ENCODE measurements around the gene MOSMO. TPM values are rescaled to one million over a fixed set of nuclear protein-coding genes. Genes with fewer than 3 reads are reported as not detected.

Gene MOSMO
- polyA plus RNA-seq, 1 of the 3 experiments (the other 2 are of a cell fraction), result 8.0 TPM

GRCh38 chr16:22065252-22065651 is 57.3 kb downstream of the MOSMO start:
- no peak for DNase-seq
- 0 out of 2 replicates have a peak, but pooled peaks cover 4% of the 10 kb centered on the region for H3K79me2 ChIP-seq (ENCODE audit: insufficient read depth)
- no peak overlapping the region for H3K27ac ChIP-seq (ENCODE audit: low read depth in 2 of 2, low read length in 1 of 2)
- WGBS (ENCODE audit: low lambda C conversion rate), result 100% methylated on average over 1 of the region's 1 CpG
- TF ChIP-seq PBX3 (IDR thresholded peaks at IDR 0.05), result no peak
- TF ChIP-seq NRF1 (IDR thresholded peaks at IDR 0.05; ENCODE audit: low read depth, low read length), result no peak
- no peak for TF ChIP-seq TEAD4 (IDR thresholded peaks at IDR 0.05; ENCODE audit: borderline replicate concordance, insufficient read depth)
- H3K27me3 ChIP-seq (ENCODE audit: insufficient read depth), result no peaks in the 10 kb centered on the region
- no peaks in the 10 kb centered on the region for H3K9me2 ChIP-seq
- H3K9me3 ChIP-seq, result no peaks in the 10 kb centered on the region
- H3F3A ChIP-seq (replicated peaks; ENCODE audit: insufficient read depth), result peaks cover 6% of the 10 kb centered on the region
- CTCF ChIA-PET, result interaction anchor here (1.0 to 6.4 kb wide), 4 partner anchors 12 to 34 kb away, joined by 3 to 58 read pairs (median 3); no protein-coding TSS in a partner anchor
- H3K36me3 ChIP-seq (replicated peaks in 1 of 2; ENCODE audit: control insufficient read depth in 1 of 2, insufficient read depth in 2 of 2, low read length in 1 of 2), result peaks cover 0 to 13% of the 10 kb centered on the region in 2 experiments
- peaks cover 6% of the 10 kb centered on the region; the same call in 1 of the 2 replicates for H4K20me1 ChIP-seq (ENCODE audit: insufficient read depth)
- H3K9ac ChIP-seq, result no peak overlapping the region
- no peak overlapping the region for H3K4me3 ChIP-seq (ENCODE audit: low read depth in 2 of 2, low read length in 1 of 2)
- H3K4me2 ChIP-seq, result no peak overlapping the region
- POLR2A ChIA-PET, result no interaction called here
- H2AFZ ChIP-seq (ENCODE audit: low read depth), result no peak overlapping the region
- H3K4me1 ChIP-seq (ENCODE audit: control insufficient read depth in 1 of 2, insufficient read depth in 2 of 2, low read depth in 1 of 2, low read length in 1 of 2), result peaks cover 0 to 3% of the 10 kb centered on the region in 2 experiments; a peak in 2 of 4 replicates

GRCh38 chr16:22070361-22071330 is 62.7 kb downstream of the MOSMO start:
- Histone ChIP-seq H4K20me1 (ENCODE audit: insufficient read depth) (no peaks in the 10 kb centered on the region; the same call in 1 of the 2 replicates), H3K27ac (ENCODE audit: low read depth in 2 of 2, low read length in 1 of 2) (no peak overlapping the region), H3K36me3 (replicated peaks in 1 of 2; ENCODE audit: control insufficient read depth in 1 of 2, insufficient read depth in 2 of 2, low read length in 1 of 2) (peaks cover 2 to 13% of the 10 kb centered on the region in 2 experiments), H3K4me3 (ENCODE audit: low read depth in 2 of 2, low read length in 1 of 2) (no peak overlapping the region), H3K9me3 (no peaks in the 10 kb centered on the region), H2AFZ (ENCODE audit: low read depth) (no peak overlapping the region), H3K27me3 (ENCODE audit: insufficient read depth) (no peaks in the 10 kb centered on the region), H3K4me2 (no peak overlapping the region), H3K9ac (no peak overlapping the region), H3F3A (replicated peaks; ENCODE audit: insufficient read depth) (no peaks in the 10 kb centered on the region), H3K4me1 (ENCODE audit: control insufficient read depth in 1 of 2, insufficient read depth in 2 of 2, low read depth in 1 of 2, low read length in 1 of 2) (peaks cover 0 to 9% of the 10 kb centered on the region in 2 experiments; a peak in 1 of 4 replicates), H3K79me2 (ENCODE audit: insufficient read depth) (peaks cover 11% of the 10 kb centered on the region), H3K9me2 (no peaks in the 10 kb centered on the region)
- ChIA-PET POLR2A (no interaction called here), CTCF (interaction anchor here (0.6 to 2.0 kb wide), 8 partner anchors 12 to 119 kb away, joined by 3 to 13 read pairs (median 4); no protein-coding TSS in a partner anchor)
- DNase-seq, result no peak
- WGBS (ENCODE audit: low lambda C conversion rate), result 87% methylated on average over 12 of the region's 12 CpGs
- TF ChIP-seq ZBTB33 (IDR thresholded peaks at IDR 0.05; ENCODE audit: borderline replicate concordance, low read depth) (no peak), TEAD4 (IDR thresholded peaks at IDR 0.05; ENCODE audit: borderline replicate concordance, insufficient read depth) (no peak), RAD21 (IDR thresholded peaks at IDR 0.05; ENCODE audit: low read length) (no peak), TCF12 (IDR thresholded peaks at IDR 0.05) (no peak), USF2 (IDR thresholded peaks at IDR 0.05; ENCODE audit: borderline replicate concordance, low read depth, low read length) (no peak), MXI1 (IDR thresholded peaks at IDR 0.05; ENCODE audit: low read depth, low read length) (no peak), POLR2AphosphoS5 (IDR thresholded peaks at IDR 0.05; ENCODE audit: low read depth, low read length) (no peak), JUND (IDR thresholded peaks at IDR 0.05) (no peak), MAX (IDR thresholded peaks at IDR 0.05; ENCODE audit: low read depth) (no peak), FOXM1 (IDR thresholded peaks at IDR 0.05; ENCODE audit: low read depth) (no peak), YY1 (IDR thresholded peaks at IDR 0.05; ENCODE audit: low read depth) (no peak), EZH2phosphoT487 (IDR thresholded peaks at IDR 0.05; ENCODE audit: borderline replicate concordance, low read depth) (no peak)
